ENCODE results near the gene IL13RA1. TPM values are rescaled to one million over a fixed set of nuclear protein-coding genes. Genes with fewer than 3 reads are reported as not detected.
"Not testable (repeated sequence)": the region's sequence is repeated elsewhere in the genome, so short reads cannot be mapped to it uniquely, and the experiment has no call there.

The IL13RA1 gene
- total RNA-seq, 2 donors from 2014 or later = 14.5 to 29.8 TPM

- no peak for DNase-seq (ENCODE audit: low spot score)
- H3K4me1 ChIP-seq = no peaks in the 10 kb centered on the region
- no peak for TF ChIP-seq CTCF (IDR thresholded peaks at IDR 0.05)
- H3K9me3 ChIP-seq = no peaks in the 10 kb centered on the region
- no peaks in the 10 kb centered on the region for H3K27me3 ChIP-seq
- no peak overlapping the region for H3K4me3 ChIP-seq
- no peak overlapping the region for H3K27ac ChIP-seq
- H3K36me3 ChIP-seq = no peaks in the 10 kb centered on the region
Observed at GRCh38 chrX:118693843-118694242, 33.6 kb upstream of the IL13RA1 start.

GRCh38 chrX:118694638-118695037, 32.8 kb upstream of the IL13RA1 start:
- H3K27ac ChIP-seq = no peak overlapping the region
- no peaks in the 10 kb centered on the region for H3K9me3 ChIP-seq
- H3K4me1 ChIP-seq = no peaks in the 10 kb centered on the region
- no peaks in the 10 kb centered on the region for H3K27me3 ChIP-seq
- no peak for DNase-seq (ENCODE audit: low spot score)
- no peaks in the 10 kb centered on the region for H3K36me3 ChIP-seq
- no peak overlapping the region for H3K4me3 ChIP-seq
- TF ChIP-seq CTCF (IDR thresholded peaks at IDR 0.05) = no peak

DNA sequence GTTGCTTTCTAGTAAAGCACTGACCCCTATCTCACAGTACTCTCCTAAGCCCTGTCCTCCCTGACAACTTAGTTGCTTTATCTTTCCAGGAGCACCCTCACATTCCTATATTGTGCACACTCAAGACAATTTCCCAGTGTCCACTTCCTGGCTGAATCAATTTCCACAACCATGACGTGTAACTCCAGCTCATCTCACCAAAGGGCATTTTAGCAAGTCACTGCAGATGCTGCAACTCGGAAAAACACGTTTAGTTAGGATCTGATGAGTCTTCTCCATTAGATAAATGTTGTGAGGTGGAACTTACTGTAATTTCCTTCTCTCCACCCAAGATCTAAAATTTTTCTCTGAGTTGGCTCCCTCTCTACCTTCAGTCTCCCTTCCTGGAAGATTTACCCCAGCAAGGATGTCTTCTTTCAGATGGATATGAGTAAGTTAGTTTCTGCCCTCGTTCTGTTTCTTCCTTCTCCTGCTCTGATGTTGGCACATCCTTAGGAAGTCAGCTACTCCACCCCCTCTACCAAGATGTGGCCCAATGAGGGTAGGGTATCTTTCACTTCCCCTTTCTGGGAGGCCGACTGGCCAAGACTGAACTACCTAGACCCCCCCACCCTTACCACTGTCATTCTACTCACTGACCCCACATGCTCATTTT, 28.8 kb upstream of the IL13RA1 start:
- H3K4me3 ChIP-seq = no peak overlapping the region
- TF ChIP-seq CTCF (IDR thresholded peaks at IDR 0.05) = no peak

DNA sequence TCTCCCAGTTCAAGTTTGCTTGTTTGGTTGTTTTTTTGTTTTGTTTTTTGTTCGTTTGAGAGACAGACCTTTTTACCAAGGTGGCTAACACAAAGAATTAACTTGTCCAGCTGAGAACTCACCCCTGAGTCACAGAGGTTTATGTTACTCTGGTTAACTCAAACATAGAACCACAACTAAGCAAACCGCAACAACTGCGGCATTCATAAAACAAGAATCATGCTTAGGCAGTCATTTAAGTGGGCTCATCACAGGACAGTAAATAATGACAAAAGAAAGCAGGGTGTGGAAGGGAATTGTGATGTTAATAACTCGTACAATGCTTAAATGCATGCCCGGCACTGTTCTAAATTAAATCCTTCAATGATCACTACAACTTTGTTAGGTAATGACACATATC, 24.7 kb upstream of the IL13RA1 start:
- DNase-seq (ENCODE audit: low spot score) = no peak
- no peaks in the 10 kb centered on the region for H3K36me3 ChIP-seq
- no peak overlapping the region for H3K27ac ChIP-seq
- no peaks in the 10 kb centered on the region for H3K4me1 ChIP-seq
- TF ChIP-seq CTCF (IDR thresholded peaks at IDR 0.05) = no peak
- no peak overlapping the region for H3K4me3 ChIP-seq
- H3K27me3 ChIP-seq = no peaks in the 10 kb centered on the region
- peaks cover 0 to 4% of the 10 kb centered on the region in 2 donors for H3K9me3 ChIP-seq

More for the DNA sequence above, 28.8 kb upstream of the IL13RA1 start:
- no peak for DNase-seq (ENCODE audit: low spot score)
- peaks cover 0 to 4% of the 10 kb centered on the region in 2 donors for H3K9me3 ChIP-seq
- H3K36me3 ChIP-seq = no peaks in the 10 kb centered on the region
- no peaks in the 10 kb centered on the region for H3K27me3 ChIP-seq
- H3K4me1 ChIP-seq = no peaks in the 10 kb centered on the region
- no peak overlapping the region for H3K27ac ChIP-seq

GRCh38 chrX:118706681-118707080, 20.7 kb upstream of the IL13RA1 start:
- DNase-seq (ENCODE audit: low spot score) = no peak
- no peaks in the 10 kb centered on the region for H3K36me3 ChIP-seq
- H3K9me3 ChIP-seq = peaks cover 0 to 4% of the 10 kb centered on the region in 2 donors
- no peaks in the 10 kb centered on the region for H3K4me1 ChIP-seq
- H3K4me3 ChIP-seq = no peak overlapping the region
- H3K27ac ChIP-seq = no peak overlapping the region
- no peak for TF ChIP-seq CTCF (IDR thresholded peaks at IDR 0.05)
- no peaks in the 10 kb centered on the region for H3K27me3 ChIP-seq

DNA sequence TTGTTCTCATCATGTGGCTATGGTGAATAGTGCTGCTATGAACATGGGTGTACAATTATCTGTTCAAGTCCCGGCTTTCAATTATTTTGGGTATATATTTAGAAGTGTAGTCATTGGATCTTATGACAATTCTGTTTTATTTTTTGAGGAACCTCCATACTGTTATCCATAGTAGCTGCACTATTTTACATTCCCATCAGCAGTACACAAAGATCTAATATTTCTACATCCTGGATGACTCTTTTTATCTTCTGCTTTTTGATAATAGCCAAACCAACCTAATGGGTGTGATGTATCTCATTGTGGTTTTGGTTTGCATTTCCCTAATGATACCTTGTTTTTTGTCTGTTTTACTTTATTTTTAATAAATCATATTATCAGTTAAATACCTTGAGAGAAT, 12.9 kb upstream of the IL13RA1 start:
- Histone ChIP-seq H3K36me3 (no peaks in the 10 kb centered on the region), H3K4me3 (no peak overlapping the region), H3K9me3 (no peaks in the 10 kb centered on the region), H3K27ac (no peak overlapping the region), H3K4me1 (no peaks in the 10 kb centered on the region), H3K27me3 (no peaks in the 10 kb centered on the region)
- DNase-seq (ENCODE audit: low spot score) = no peak
- no peak for TF ChIP-seq CTCF (IDR thresholded peaks at IDR 0.05)

- not testable (repeated sequence) for DNase-seq (ENCODE audit: low spot score); H3K36me3 ChIP-seq; H3K4me1 ChIP-seq; H3K4me3 ChIP-seq; H3K9me3 ChIP-seq; H3K27ac ChIP-seq; H3K27me3 ChIP-seq
Observed at GRCh38 chrX:118715917-118716316, 11.5 kb upstream of the IL13RA1 start.

GRCh38 chrX:118716833-118717232, 10.6 kb upstream of the IL13RA1 start:
- not testable (repeated sequence) for DNase-seq (ENCODE audit: low spot score); H3K4me1 ChIP-seq; H3K27me3 ChIP-seq; H3K27ac ChIP-seq; H3K36me3 ChIP-seq; H3K9me3 ChIP-seq; H3K4me3 ChIP-seq
